ENCODE results near the gene MLLT3.
A peak's percentile ranks its signal among the peaks of the same experiment; 100 is the strongest.
"Not testable (repeated sequence)": the region's sequence is repeated elsewhere in the genome, so short reads cannot be mapped to it uniquely, and the experiment has no call there.

MLLT3 gene

GRCh38 chr9:20622330-20623020 lies at the start of gene MLLT3:
TSS of gene MLLT3 (minus strand) at chr9:20622499.
- DNase-seq (ENCODE audit: low spot score): peak; percentile 97

- no peak for DNase-seq (ENCODE audit: low spot score)
Observed at GRCh38 chr9:20671635-20672034, 49.3 kb upstream of the MLLT3 start.

GRCh38 chr9:20670395-20670794 lies 48.1 kb upstream of the MLLT3 start:
- DNase-seq (ENCODE audit: low spot score): no peak

GRCh38 chr9:20664501-20664900 lies 42.2 kb upstream of the MLLT3 start:
- no peak for DNase-seq (ENCODE audit: low spot score)

- DNase-seq (ENCODE audit: low spot score): no peak
Observed at GRCh38 chr9:20663133-20663532, 40.8 kb upstream of the MLLT3 start.

GRCh38 chr9:20662156-20662555 lies 39.9 kb upstream of the MLLT3 start:
- no peak for DNase-seq (ENCODE audit: low spot score)

GRCh38 chr9:20659474-20659967 lies 37.2 kb upstream of the MLLT3 start:
- no peak for DNase-seq (ENCODE audit: low spot score)

- peak; percentile 39 for DNase-seq (ENCODE audit: low spot score)
Observed at GRCh38 chr9:20658677-20659473, 36.6 kb upstream of the MLLT3 start.

- DNase-seq (ENCODE audit: low spot score): not testable (repeated sequence)
Observed at GRCh38 chr9:20658246-20658667, 36.0 kb upstream of the MLLT3 start.

GRCh38 chr9:20651939-20652338 lies 29.6 kb upstream of the MLLT3 start:
- no peak for DNase-seq (ENCODE audit: low spot score)

- no peak for DNase-seq (ENCODE audit: low spot score)
Observed at GRCh38 chr9:20650750-20651299, 28.5 kb upstream of the MLLT3 start.

- DNase-seq (ENCODE audit: low spot score): no peak
Observed at GRCh38 chr9:20650313-20650712, 28.0 kb upstream of the MLLT3 start.

- no peak for DNase-seq (ENCODE audit: low spot score)
Observed at GRCh38 chr9:20649381-20649780, 27.1 kb upstream of the MLLT3 start.

GRCh38 chr9:20646656-20647055 lies 24.4 kb upstream of the MLLT3 start:
- no peak for DNase-seq (ENCODE audit: low spot score)

- DNase-seq (ENCODE audit: low spot score): no peak
Observed at GRCh38 chr9:20643660-20644059, 21.4 kb upstream of the MLLT3 start.

- DNase-seq (ENCODE audit: low spot score): no peak
Observed at GRCh38 chr9:20642045-20642444, 19.7 kb upstream of the MLLT3 start.

- peak; percentile 61 for DNase-seq (ENCODE audit: low spot score)
Observed at GRCh38 chr9:20640331-20641187, 18.3 kb upstream of the MLLT3 start.

- DNase-seq (ENCODE audit: low spot score): no peak
Observed at GRCh38 chr9:20636888-20637440, 14.7 kb upstream of the MLLT3 start.

GRCh38 chr9:20634895-20635294 lies 12.6 kb upstream of the MLLT3 start:
- DNase-seq (ENCODE audit: low spot score): no peak

GRCh38 chr9:20632705-20633104 lies 10.4 kb upstream of the MLLT3 start:
- no peak for DNase-seq (ENCODE audit: low spot score)

GRCh38 chr9:20630241-20630943 lies 8.1 kb upstream of the MLLT3 start:
- DNase-seq (ENCODE audit: low spot score): no peak

Data from LoVo (cell line).